ENCODE data around the gene PMF1. TPM values are rescaled to one million over a fixed set of nuclear protein-coding genes. Genes with fewer than 3 reads are reported as not detected.

Gene PMF1
- total RNA-seq, 1 experiment from 2014 or later, result 50.2 TPM

DNA sequence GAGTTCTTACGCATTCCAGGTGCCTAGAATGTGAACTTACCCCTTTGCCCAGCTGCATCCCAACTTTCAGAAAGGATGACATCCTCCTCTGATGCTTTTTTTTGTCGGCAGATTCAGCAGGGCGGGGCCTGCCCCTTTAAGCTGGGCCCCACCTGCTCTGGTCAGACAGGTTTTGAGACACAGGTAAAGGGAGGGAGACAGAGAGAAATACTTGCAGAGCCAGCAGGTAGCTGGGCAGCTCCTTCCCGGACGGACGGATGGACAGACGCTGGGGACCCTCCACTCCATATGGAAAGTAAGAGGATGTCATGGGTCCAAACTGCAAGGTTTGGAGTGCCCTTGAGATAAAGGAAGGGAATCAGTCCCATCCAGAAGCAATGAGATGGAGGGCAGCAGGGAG, 71.3 kb downstream of the PMF1 start, which contains the start of gene TMEM79:
TMEM79 (plus strand) TSS at position 214 of the 400 bp plus-strand sequence. CDS start 902 bp downstream, outside the sequence.
- no TSS peak for BruUV-seq (replicated peaks)
- peaks cover 23% of the 10 kb centered on the region; the same call in 1 of the 2 replicates for H3F3A ChIP-seq (ENCODE audit: insufficient read depth, low read depth)
- peak within 1 kb of the TSS; percentile 96 for H3K4me2 ChIP-seq
- H3K27me3 ChIP-seq (ENCODE audit: insufficient read depth, low read depth), result no peaks in the 10 kb centered on the region
- peaks cover 30% of the 10 kb centered on the region for H3K4me1 ChIP-seq (replicated peaks; ENCODE audit: insufficient read depth)
- H2AFZ ChIP-seq, result peak within 1 kb of the TSS; percentile 83
- peaks cover 15% of the 10 kb centered on the region for H4K20me1 ChIP-seq (ENCODE audit: insufficient read depth)
- peaks cover 60% of the 10 kb centered on the region for H3K79me2 ChIP-seq (ENCODE audit: low read depth)
- ChIA-PET CTCF (interaction anchor here (0.5 kb wide), 1 partner anchor 216 kb away, joined by 3 read pairs; the partner anchor contains the start of gene MEF2D), POLR2A (ENCODE audit: unreplicated experiment) (interaction anchor here (0.5 to 0.9 kb wide), 5 partner anchors 12 to 377 kb away, joined by 3 read pairs; partner anchors contain the start of genes GLMP and VHLL)
- peak within 1 kb of the TSS; percentile 85 for H3K27ac ChIP-seq
- DNase-seq, result peak; percentile 66 to 68
- H3K9me2 ChIP-seq (ENCODE audit: insufficient read depth), result no peaks in the 10 kb centered on the region
- H3K4me3 ChIP-seq, result peak within 1 kb of the TSS; percentile 97
- intact Hi-C loops (cut with micrococcal nuclease; ENCODE audit: unreplicated experiment), result loop anchor here (5.0 kb wide), 1 partner anchor 307 kb away; the partner anchor contains the start of gene ARHGEF2
- no peaks in the 10 kb centered on the region for H3K9me3 ChIP-seq (ENCODE audit: insufficient read depth, low read depth)
- 0 out of 2 replicates have a peak, but pooled peaks cover 11% of the 10 kb centered on the region for H3K36me3 ChIP-seq (ENCODE audit: low read depth)
- no peak for TF ChIP-seq EZH2 (IDR thresholded peaks at IDR 0.05; ENCODE audit: low read depth)
- TF ChIP-seq, protein P1, sequence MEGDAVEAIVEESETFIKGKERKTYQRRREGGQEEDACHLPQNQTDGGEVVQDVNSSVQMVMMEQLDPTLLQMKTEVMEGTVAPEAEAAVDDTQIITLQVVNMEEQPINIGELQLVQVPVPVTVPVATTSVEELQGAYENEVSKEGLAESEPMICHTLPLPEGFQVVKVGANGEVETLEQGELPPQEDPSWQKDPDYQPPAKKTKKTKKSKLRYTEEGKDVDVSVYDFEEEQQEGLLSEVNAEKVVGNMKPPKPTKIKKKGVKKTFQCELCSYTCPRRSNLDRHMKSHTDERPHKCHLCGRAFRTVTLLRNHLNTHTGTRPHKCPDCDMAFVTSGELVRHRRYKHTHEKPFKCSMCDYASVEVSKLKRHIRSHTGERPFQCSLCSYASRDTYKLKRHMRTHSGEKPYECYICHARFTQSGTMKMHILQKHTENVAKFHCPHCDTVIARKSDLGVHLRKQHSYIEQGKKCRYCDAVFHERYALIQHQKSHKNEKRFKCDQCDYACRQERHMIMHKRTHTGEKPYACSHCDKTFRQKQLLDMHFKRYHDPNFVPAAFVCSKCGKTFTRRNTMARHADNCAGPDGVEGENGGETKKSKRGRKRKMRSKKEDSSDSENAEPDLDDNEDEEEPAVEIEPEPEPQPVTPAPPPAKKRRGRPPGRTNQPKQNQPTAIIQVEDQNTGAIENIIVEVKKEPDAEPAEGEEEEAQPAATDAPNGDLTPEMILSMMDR (conservative IDR thresholded peaks at IDR 0.05), result no peak

GRCh38 chr1:156284757-156285156, 72.0 kb downstream of the PMF1 start:
- Histone ChIP-seq H3K36me3 (ENCODE audit: low read depth) (0 out of 2 replicates have a peak, but pooled peaks cover 11% of the 10 kb centered on the region), H3K9me3 (ENCODE audit: insufficient read depth, low read depth) (no peaks in the 10 kb centered on the region), H4K20me1 (ENCODE audit: insufficient read depth) (peaks cover 9% of the 10 kb centered on the region), H3K79me2 (ENCODE audit: low read depth) (peaks cover 54% of the 10 kb centered on the region), H3K27me3 (ENCODE audit: insufficient read depth, low read depth) (no peaks in the 10 kb centered on the region), H3K27ac (peak overlapping the region; percentile 23; the same call in 1 of the 2 replicates), H3K9me2 (ENCODE audit: insufficient read depth) (no peaks in the 10 kb centered on the region), H3K4me3 (peak overlapping the region; percentile 97), H3K4me1 (replicated peaks; ENCODE audit: insufficient read depth) (peaks cover 30% of the 10 kb centered on the region), H2AFZ (peak overlapping the region; percentile 49; the same call in 1 of the 2 replicates), H3F3A (ENCODE audit: insufficient read depth, low read depth) (peaks cover 23% of the 10 kb centered on the region; the same call in 1 of the 2 replicates), H3K4me2 (peak overlapping the region; percentile 96)
- no TSS peak for BruUV-seq (replicated peaks)
- ChIA-PET POLR2A (ENCODE audit: unreplicated experiment) (interaction anchor here (0.6 kb wide), 1 partner anchor 15 kb away, joined by 3 read pairs; the partner anchor contains the start of gene VHLL), CTCF (no interaction called here)
- DNase-seq, result peak in 1 of 2 experiments; percentile 21
- intact Hi-C loops (cut with micrococcal nuclease; ENCODE audit: unreplicated experiment), result loop anchor here (5.0 kb wide), 1 partner anchor 307 kb away; the partner anchor contains the start of gene ARHGEF2
- TF ChIP-seq, protein P1 (conservative IDR thresholded peaks at IDR 0.05), result no peak
- TF ChIP-seq EZH2 (IDR thresholded peaks at IDR 0.05; ENCODE audit: low read depth), result no peak

GRCh38 chr1:156285437-156285836, 72.6 kb downstream of the PMF1 start:
- Histone ChIP-seq H3K79me2 (ENCODE audit: low read depth) (peaks cover 47% of the 10 kb centered on the region), H3K27me3 (ENCODE audit: insufficient read depth, low read depth) (no peaks in the 10 kb centered on the region), H3K9me3 (ENCODE audit: insufficient read depth, low read depth) (no peaks in the 10 kb centered on the region), H4K20me1 (ENCODE audit: insufficient read depth) (peaks cover 9% of the 10 kb centered on the region), H3K4me3 (no peak overlapping the region), H2AFZ (no peak overlapping the region), H3K36me3 (ENCODE audit: low read depth) (0 out of 2 replicates have a peak, but pooled peaks cover 11% of the 10 kb centered on the region), H3K27ac (no peak overlapping the region), H3K4me1 (replicated peaks; ENCODE audit: insufficient read depth) (peaks cover 30% of the 10 kb centered on the region), H3K4me2 (peak overlapping the region; percentile 96), H3K9me2 (ENCODE audit: insufficient read depth) (no peaks in the 10 kb centered on the region), H3F3A (ENCODE audit: insufficient read depth, low read depth) (peaks cover 23% of the 10 kb centered on the region; the same call in 1 of the 2 replicates)
- no TSS peak for BruUV-seq (replicated peaks)
- CTCF ChIA-PET, result no interaction called here
- intact Hi-C loops (cut with micrococcal nuclease; ENCODE audit: unreplicated experiment), result no loop called here
- no peak for DNase-seq
- TF ChIP-seq, protein P1 (conservative IDR thresholded peaks at IDR 0.05), result no peak
- TF ChIP-seq EZH2 (IDR thresholded peaks at IDR 0.05; ENCODE audit: low read depth), result no peak
- POLR2A ChIA-PET (ENCODE audit: unreplicated experiment), result no interaction called here
